Measurements from ENCODE around the gene PNMA8A. TPM values are rescaled to one million over a fixed set of nuclear protein-coding genes. Genes with fewer than 3 reads are reported as not detected.

PNMA8A gene
- total RNA-seq, 6 experiments from 2014 or later: 8.6 to 13.1 (median 9.2) TPM

DNA sequence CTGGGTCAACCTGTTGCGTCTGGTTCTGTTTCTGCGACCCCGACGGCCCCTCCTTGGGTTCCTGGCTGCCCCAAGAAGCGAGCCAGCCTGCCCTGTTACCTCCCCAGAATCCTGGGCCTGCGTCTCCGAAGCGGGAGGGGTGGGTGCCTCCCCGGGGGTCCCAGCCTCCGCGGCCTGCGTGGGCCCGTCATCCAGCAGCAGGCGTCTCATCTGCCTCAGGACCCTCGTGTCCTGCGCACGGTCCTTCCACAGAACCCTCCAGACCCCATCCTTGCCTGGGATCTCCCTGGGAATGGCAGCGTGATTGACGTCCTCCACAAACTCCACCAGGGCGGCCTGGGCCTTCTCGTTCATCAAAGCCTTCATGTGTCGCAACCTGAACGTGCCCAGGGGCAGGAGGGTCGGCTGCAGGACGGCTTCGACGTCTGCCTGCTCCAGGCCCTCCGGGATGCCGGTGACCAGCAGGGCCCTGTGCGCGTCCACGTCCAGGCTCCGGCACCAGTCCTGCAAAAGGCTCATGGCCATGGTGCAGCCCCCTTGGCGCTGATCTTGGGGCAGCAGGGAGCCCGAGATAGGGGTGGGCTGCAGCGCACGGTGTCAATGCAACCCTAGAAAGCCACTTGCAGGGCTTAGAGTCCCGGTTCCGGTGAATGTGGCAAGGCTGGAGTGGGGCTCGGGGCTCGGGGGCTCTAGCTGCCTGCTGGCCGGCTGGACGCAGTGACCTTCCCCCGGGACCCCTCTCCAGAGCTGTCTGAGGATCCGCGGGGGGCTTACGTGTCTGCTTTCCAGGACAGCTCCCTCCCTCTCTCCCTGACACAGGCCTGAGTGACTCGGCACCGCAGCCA lies 23.8 kb upstream of the PNMA8A start:
- H3K9me3 Mint-ChIP-seq: no peaks in the 10 kb centered on the region
- no peak for DNase-seq
- TF ChIP-seq, protein P1, sequence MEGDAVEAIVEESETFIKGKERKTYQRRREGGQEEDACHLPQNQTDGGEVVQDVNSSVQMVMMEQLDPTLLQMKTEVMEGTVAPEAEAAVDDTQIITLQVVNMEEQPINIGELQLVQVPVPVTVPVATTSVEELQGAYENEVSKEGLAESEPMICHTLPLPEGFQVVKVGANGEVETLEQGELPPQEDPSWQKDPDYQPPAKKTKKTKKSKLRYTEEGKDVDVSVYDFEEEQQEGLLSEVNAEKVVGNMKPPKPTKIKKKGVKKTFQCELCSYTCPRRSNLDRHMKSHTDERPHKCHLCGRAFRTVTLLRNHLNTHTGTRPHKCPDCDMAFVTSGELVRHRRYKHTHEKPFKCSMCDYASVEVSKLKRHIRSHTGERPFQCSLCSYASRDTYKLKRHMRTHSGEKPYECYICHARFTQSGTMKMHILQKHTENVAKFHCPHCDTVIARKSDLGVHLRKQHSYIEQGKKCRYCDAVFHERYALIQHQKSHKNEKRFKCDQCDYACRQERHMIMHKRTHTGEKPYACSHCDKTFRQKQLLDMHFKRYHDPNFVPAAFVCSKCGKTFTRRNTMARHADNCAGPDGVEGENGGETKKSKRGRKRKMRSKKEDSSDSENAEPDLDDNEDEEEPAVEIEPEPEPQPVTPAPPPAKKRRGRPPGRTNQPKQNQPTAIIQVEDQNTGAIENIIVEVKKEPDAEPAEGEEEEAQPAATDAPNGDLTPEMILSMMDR (IDR thresholded peaks at IDR 0.05): no peak
- H3K4me3 Mint-ChIP-seq: no peak overlapping the region
- H3K27me3 Mint-ChIP-seq (ENCODE audit: insufficient read depth): peaks cover 13% of the 10 kb centered on the region
- 0 out of 2 replicates have a peak, but pooled peaks cover 5% of the 10 kb centered on the region for H3K36me3 Mint-ChIP-seq (ENCODE audit: low read depth)
- peaks cover 5% of the 10 kb centered on the region; the same call in 1 of the 2 replicates for H3K4me1 Mint-ChIP-seq (ENCODE audit: low read depth)
- H3K27ac Mint-ChIP-seq: no peak overlapping the region

DNA sequence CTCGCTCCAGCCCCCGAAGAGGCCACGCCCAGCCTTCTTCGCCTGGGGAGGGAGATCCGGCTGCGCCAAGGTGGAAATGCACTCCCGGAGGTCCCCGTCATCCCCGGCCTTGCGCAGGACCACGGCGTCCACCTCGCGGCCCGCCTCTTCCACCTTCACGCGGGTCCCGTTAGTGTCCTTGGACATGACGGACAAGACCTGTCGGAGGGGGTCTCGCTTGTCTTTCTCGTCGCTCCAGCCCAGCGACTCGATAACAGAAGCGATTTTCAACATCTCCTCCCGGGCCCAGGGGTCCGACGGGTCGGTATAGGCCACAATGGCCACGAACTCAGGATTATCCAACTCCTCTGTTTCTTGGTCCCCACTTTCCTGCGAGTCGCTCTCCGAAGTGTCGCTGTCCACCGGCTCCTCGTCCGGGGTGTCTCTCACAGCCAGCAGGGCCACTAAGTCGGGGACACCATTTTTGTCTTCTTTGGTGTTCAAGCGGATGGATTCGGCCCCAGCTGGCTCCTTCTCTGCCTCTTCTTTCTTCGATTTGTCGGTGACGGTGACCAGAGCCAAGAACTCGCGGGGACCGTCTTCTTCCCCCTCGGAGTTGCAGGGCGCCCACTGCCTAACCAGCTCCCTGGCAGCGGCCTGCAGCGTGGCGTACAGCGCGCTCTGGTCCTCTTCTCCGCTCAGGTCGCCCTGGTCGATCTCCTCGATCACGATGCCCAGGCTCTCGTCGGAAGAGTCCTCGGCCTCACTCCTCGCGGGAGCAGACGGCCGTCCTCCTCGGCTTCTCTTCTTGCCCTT lies 23.0 kb upstream of the PNMA8A start:
- Mint-ChIP-seq H3K9me3 (no peaks in the 10 kb centered on the region), H3K27me3 (ENCODE audit: insufficient read depth) (peaks cover 13% of the 10 kb centered on the region), H3K4me1 (ENCODE audit: low read depth) (peaks cover 11% of the 10 kb centered on the region), H3K27ac (no peak overlapping the region), H3K36me3 (ENCODE audit: low read depth) (0 out of 2 replicates have a peak, but pooled peaks cover 5% of the 10 kb centered on the region), H3K4me3 (peak overlapping the region; percentile 17; the same call in 1 of the 2 replicates)
- TF ChIP-seq, protein P1 (IDR thresholded peaks at IDR 0.05): no peak
- no peak for DNase-seq

DNA sequence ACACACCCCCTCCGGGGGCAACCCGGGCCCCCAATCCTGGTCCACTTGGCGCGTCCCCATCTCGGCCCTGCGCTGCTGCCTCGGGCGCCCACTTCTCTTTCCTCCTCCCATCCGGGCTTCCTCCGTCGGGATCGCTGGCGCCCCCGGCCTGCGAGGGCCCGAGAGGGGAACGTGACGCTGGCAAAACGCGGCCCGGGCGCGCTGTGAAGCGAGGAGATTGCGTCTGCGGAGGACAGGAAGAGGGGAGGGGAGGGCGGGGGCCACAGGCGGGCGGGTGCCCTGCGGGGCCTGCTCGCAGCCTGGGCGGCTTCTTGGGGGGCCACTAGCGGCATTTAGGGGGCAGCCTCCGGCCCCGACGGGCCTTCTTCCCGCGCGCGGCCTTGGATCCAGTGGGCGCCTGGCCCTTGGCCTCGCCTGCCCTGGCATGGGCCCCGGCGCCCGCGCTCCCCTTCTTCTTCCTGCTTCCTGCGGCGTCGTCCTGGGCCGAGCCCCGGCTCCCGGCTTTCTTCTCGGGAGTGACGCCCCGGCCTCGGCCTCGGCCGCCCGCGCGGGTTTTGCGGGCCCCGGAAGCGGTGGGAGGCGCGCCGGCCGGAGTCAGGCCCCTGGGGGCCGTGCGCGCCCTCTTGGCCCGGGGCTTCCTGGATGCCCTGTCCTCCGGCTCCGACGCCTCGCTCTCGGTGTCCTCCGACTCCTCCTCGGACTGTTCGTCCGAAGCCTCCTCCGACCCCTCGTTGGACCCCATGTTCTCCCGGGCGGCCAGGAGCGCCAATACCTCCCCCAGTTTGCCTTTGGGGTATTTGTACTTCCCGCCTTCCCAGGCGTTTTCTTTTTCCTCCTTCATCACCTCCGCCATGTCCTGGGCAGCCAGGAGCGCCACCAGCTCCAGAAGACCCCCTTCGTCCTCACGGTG lies 22.1 kb upstream of the PNMA8A start:
- Mint-ChIP-seq H3K27me3 (ENCODE audit: insufficient read depth) (peaks cover 15% of the 10 kb centered on the region), H3K36me3 (ENCODE audit: low read depth) (0 out of 2 replicates have a peak, but pooled peaks cover 5% of the 10 kb centered on the region), H3K4me1 (ENCODE audit: low read depth) (peaks cover 12% of the 10 kb centered on the region), H3K4me3 (no peak overlapping the region), H3K27ac (no peak overlapping the region), H3K9me3 (no peaks in the 10 kb centered on the region)
- TF ChIP-seq, protein P1 (IDR thresholded peaks at IDR 0.05): no peak
- DNase-seq: no peak

DNA sequence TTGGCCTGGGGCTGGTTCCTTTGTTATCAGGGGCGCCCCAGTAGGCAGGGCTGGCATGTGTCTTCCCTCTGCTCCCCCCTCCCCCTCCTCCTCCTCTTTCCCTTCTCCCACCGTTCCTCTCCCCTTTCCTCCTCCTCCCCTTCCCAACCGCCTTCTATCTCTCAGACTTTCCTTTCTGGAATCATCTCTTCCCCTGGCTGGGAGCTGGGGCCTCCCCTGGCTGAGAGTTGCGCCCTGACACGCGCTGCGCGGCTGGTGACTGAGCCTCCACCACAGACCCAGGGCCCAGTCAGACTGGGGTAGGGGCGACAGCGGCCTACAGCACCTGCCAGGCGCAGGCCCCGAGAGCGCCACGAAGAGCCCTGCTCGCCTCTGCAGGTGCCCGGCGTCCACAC lies 21.5 kb upstream of the PNMA8A start:
- no peak for DNase-seq
- no peak overlapping the region for H3K27ac Mint-ChIP-seq
- H3K9me3 Mint-ChIP-seq: no peaks in the 10 kb centered on the region
- TF ChIP-seq, protein P1 (IDR thresholded peaks at IDR 0.05): no peak
- peaks cover 9% of the 10 kb centered on the region for H3K4me1 Mint-ChIP-seq (ENCODE audit: low read depth)
- 0 out of 2 replicates have a peak, but pooled peaks cover 5% of the 10 kb centered on the region for H3K36me3 Mint-ChIP-seq (ENCODE audit: low read depth)
- no peak overlapping the region for H3K4me3 Mint-ChIP-seq
- peaks cover 15% of the 10 kb centered on the region for H3K27me3 Mint-ChIP-seq (ENCODE audit: insufficient read depth)
